ENCODE results near the gene RASA3. TPM values are rescaled to one million over a fixed set of nuclear protein-coding genes. Genes with fewer than 3 reads are reported as not detected.

RASA3 gene
- total and polyA plus RNA-seq, 2 of the 4 experiments (the other 2 are of a cell fraction) = 21.0 to 31.4 TPM

DNA sequence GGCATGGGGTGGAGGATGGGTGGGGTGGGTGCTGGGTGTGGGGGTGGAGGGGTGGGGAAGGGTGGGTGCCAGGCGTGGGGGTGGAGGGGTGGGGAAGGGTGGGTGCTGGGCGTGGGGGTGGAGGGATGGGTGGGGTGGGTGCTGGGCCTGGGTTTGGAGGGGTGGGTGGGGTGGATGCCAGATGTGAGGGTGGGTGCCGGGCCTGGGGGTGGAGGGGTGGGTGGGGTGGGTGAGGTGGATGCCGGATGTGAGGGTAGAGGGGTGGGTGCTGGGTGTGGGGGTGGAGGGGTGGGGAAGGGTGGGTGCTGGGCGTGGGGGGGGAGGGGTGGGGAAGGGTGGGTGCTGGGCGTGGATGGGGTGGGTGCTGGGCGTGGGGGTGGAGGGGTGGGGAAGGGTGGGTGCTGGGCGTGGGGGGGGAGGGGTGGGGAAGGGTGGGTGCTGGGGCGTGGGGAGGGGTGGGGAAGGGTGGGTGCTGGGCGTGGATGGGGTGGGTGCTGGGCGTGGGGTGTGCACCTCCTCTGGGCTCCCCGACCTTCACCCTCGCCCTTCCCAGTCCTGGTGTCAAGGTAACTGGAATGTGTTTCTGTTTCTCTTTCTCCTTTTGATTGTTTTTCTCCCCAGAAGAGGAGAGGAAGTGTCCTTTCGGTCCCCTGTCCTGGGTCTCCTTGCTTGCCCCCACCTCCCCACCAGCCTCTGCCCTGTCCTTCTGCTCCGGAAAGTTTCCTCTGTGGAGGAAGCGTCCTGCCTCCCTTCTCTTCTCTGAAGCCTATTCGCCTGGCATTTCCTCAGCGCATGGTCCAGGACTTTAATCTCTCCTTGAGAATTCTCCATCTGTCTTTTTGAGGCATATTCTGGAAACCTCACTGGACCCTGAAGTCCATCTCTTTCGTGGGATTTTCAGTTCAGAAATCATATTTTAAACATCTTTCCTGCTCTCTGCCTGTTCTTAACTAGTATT is 23.8 kb upstream of the RASA3 start:
- Histone ChIP-seq H3K9me1 (ENCODE audit: insufficient read depth, low read length) (no peaks in the 10 kb centered on the region), H2AFZ (replicated peaks; ENCODE audit: low read length, poor library complexity) (no peak overlapping the region), H4K5ac (ENCODE audit: low read depth, low read length) (no peak overlapping the region), H4K20me1 (ENCODE audit: insufficient read depth, low read length) (no peaks in the 10 kb centered on the region; the same call in none of the 2 replicates), H2AK5ac (ENCODE audit: low read depth, low read length) (no peak overlapping the region), H2BK15ac (ENCODE audit: low read depth, low read length) (no peak overlapping the region), H3K9ac (ENCODE audit: low read depth, low read length) (no peak overlapping the region), H3K18ac (ENCODE audit: low read depth, low read length) (no peak overlapping the region), H3K56ac (ENCODE audit: extremely low read depth, insufficient read depth, low read length) (no peak overlapping the region), H3K9me3 (ENCODE audit: control insufficient read depth, insufficient read depth, low read length) (no peaks in the 10 kb centered on the region; the same call in 1 of the 2 replicates), H2BK5ac (ENCODE audit: low read depth, low read length, poor library complexity, severe bottlenecking) (no peak overlapping the region), H4K8ac (ENCODE audit: low read depth in 2 of 2, low read length in 2 of 2) (no peak overlapping the region), H3K36me3 (ENCODE audit: control insufficient read depth, insufficient read depth, low read length) (no peaks in the 10 kb centered on the region), H3K4ac (ENCODE audit: low read depth, low read length) (no peak overlapping the region), H2AK9ac (replicated peaks; ENCODE audit: low read depth, low read length, poor library complexity) (no peak overlapping the region), H3K23ac (ENCODE audit: low read depth, low read length) (no peak overlapping the region), H4K91ac (ENCODE audit: insufficient read depth, low read depth, low read length) (no peak overlapping the region), H3K79me1 (ENCODE audit: low read depth in 1 of 2, low read length in 2 of 2) (no peaks in the 10 kb centered on the region), H3K4me2 (ENCODE audit: low read depth, low read length) (0 out of 2 replicates have a peak overlapping the region, but pooled peaks have one; percentile 2), H3K4me1 (ENCODE audit: control insufficient read depth, insufficient read depth, low read length) (no peaks in the 10 kb centered on the region), H3K14ac (replicated peaks; ENCODE audit: low read depth, low read length) (no peak overlapping the region), H3K27ac (ENCODE audit: insufficient read depth, low read length) (no peak overlapping the region), H3K4me3 (ENCODE audit: insufficient read depth, low read depth, low read length) (no peak overlapping the region), H3K27me3 (ENCODE audit: control insufficient read depth, insufficient read depth, low read length) (peaks cover 29% of the 10 kb centered on the region), H2BK20ac (ENCODE audit: low read depth, low read length) (no peak overlapping the region), H2BK120ac (ENCODE audit: low read depth, low read length) (no peak overlapping the region)
- TF ChIP-seq, protein P1, sequence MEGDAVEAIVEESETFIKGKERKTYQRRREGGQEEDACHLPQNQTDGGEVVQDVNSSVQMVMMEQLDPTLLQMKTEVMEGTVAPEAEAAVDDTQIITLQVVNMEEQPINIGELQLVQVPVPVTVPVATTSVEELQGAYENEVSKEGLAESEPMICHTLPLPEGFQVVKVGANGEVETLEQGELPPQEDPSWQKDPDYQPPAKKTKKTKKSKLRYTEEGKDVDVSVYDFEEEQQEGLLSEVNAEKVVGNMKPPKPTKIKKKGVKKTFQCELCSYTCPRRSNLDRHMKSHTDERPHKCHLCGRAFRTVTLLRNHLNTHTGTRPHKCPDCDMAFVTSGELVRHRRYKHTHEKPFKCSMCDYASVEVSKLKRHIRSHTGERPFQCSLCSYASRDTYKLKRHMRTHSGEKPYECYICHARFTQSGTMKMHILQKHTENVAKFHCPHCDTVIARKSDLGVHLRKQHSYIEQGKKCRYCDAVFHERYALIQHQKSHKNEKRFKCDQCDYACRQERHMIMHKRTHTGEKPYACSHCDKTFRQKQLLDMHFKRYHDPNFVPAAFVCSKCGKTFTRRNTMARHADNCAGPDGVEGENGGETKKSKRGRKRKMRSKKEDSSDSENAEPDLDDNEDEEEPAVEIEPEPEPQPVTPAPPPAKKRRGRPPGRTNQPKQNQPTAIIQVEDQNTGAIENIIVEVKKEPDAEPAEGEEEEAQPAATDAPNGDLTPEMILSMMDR (conservative IDR thresholded peaks at IDR 0.05; ENCODE audit: low read depth, low read length) = no peak
- in situ Hi-C loops (cut with MboI; ENCODE audit: low sequenced_read_pairs) (no loop called here), intact Hi-C loops (cut with micrococcal nuclease) (no loop called here), dilution Hi-C loops (cut with HindIII; ENCODE audit: low sequenced_read_pairs, unreplicated experiment) (no loop called here)
- ChIA-PET CTCF (no interaction called here), POLR2A (ENCODE audit: unreplicated experiment) (no interaction called here)
- 48% methylated on average over 4 of the region's 19 CpGs; no CpG with 5 or more reads in 1 of the 2 experiments for WGBS, 2 experiments (ENCODE audit: extremely low coverage in 2 of 2, insufficient read length in 1 of 2)
- DNase-seq (no peak), ATAC-seq (ENCODE audit: low read depth) (no peak)
- no TSS peak for BruUV-seq (replicated peaks)

Measured in IMR-90 (cell line).